Ascending aorta (tissue), 2 donors: ENCODE measurements around the gene CIRBP. TPM values are rescaled to one million over a fixed set of nuclear protein-coding genes. Genes with fewer than 3 reads are reported as not detected.

Source experiments
- DNase-seq, 2 donors: peaks; one replicate each; pipeline ENCODE4 v3.0.0-alpha.2; 2019; ENCODE audit warnings: low spot score in 2 of 2
- H3K27ac ChIP-seq, 2 donors: fragments of 200-600 bp; sonication (generic); one replicate each; pipeline ENCODE4 v1.5.1; 2016 to 2017; ENCODE audit warnings: mild to moderate bottlenecking in 1 of 2
- H3K27me3 ChIP-seq: fragments of 200-600 bp; sonication (generic); one replicate; pipeline ENCODE4 v1.5.1; 2017
- H3K36me3 ChIP-seq, 2 donors: fragments of 200-600 bp; sonication (generic); one replicate each; pipeline ENCODE4 v1.5.1; 2016
- H3K4me1 ChIP-seq, 2 donors: fragments of 200-600 bp; sonication (generic); one replicate each; pipeline ENCODE4 v1.5.1; 2016 to 2017; ENCODE audit warnings: mild to moderate bottlenecking in 1 of 2
- H3K4me3 ChIP-seq, 2 donors: fragments of 200-600 bp; sonication (generic); one replicate each; pipeline ENCODE4 v1.5.1; 2016 to 2017; ENCODE audit warnings: mild to moderate bottlenecking in 1 of 2
- H3K9me3 ChIP-seq, 2 donors: fragments of 200-600 bp; sonication (generic); one replicate each; pipeline ENCODE4 v1.5.1; 2016
- intact Hi-C: fragments of 100-400 bp; cut with DNase I; formaldehyde crosslinking; loops from one replicate; pipeline ENCODE4 v1.15.1; 2023
- total RNA-seq: library from RNA; depleted of rRNA; stranded (reverse); fragments of >200 nt; gene quantifications from one replicate; pipeline ENCODE4 v1.1.0, GENCODE V29; 2016
- TF ChIP-seq, protein P1 (sequence below), 3 experiments: fragments of 200-600 bp in 2 of 3; fragments of 450-650 bp in 1 of 3; sonication (generic) in 2 of 3; IDR thresholded peaks; one replicate each; pipeline ENCODE4 v1.5.1; 2016 to 2019; ENCODE audit warnings: antibody characterized with exemption in 3 of 3, mild to moderate bottlenecking in 1 of 3, moderate library complexity in 1 of 3

The CIRBP gene
- total RNA-seq, 1 donor from 2014 or later = 442 TPM

DNA sequence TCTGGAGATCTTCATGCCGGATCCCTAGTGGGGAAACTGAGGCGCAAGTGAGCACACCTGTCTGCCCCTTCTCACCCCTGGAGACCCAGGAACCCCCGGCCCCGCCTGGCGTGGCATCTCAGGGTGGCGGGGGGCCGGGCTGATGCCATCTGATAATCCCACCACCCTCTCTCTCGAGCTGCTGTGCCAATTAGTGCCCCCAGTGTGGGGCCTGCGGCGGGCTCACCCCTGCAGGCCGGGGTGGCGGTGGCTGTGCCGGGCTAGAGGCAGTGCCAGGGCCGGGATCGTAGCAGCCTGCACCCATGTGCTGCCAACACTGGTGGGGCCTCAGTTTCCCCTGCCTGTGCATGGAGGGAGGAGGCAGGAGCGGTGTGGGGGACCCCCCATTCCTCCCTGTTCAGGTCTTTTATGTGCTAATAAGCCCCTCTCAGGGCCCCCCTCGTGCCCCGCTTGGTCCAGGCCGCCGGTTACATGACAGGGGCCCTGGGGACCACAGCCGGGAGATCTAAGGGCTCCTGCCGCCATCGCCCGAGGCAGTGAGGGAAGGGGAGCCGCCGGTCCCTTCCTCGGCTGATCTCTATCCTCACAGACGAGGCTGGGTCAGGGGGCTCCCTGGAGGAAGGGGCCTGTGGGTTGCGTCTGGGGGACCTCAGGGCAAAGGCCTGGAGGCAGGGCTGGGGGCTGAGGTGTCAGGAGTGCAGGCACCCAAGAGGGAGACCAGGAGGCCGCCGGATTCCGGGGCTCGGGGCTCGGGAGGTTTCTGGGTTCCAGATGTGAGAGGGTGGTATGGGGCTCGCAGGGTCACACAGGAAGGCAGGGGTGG lies 24.9 kb downstream of the CIRBP start:
- H3K36me3 ChIP-seq = no peaks in the 10 kb centered on the region
- no peaks in the 10 kb centered on the region for H3K9me3 ChIP-seq
- peaks cover 3% of the 10 kb centered on the region in 2 donors for H3K4me1 ChIP-seq
- TF ChIP-seq, protein P1, sequence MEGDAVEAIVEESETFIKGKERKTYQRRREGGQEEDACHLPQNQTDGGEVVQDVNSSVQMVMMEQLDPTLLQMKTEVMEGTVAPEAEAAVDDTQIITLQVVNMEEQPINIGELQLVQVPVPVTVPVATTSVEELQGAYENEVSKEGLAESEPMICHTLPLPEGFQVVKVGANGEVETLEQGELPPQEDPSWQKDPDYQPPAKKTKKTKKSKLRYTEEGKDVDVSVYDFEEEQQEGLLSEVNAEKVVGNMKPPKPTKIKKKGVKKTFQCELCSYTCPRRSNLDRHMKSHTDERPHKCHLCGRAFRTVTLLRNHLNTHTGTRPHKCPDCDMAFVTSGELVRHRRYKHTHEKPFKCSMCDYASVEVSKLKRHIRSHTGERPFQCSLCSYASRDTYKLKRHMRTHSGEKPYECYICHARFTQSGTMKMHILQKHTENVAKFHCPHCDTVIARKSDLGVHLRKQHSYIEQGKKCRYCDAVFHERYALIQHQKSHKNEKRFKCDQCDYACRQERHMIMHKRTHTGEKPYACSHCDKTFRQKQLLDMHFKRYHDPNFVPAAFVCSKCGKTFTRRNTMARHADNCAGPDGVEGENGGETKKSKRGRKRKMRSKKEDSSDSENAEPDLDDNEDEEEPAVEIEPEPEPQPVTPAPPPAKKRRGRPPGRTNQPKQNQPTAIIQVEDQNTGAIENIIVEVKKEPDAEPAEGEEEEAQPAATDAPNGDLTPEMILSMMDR (IDR thresholded peaks at IDR 0.05) = no peak
- intact Hi-C loops = no loop called here
- peaks cover 18% of the 10 kb centered on the region for H3K27me3 ChIP-seq
- no peak for DNase-seq
- no peak overlapping the region for H3K4me3 ChIP-seq
- no peak overlapping the region for H3K27ac ChIP-seq

DNA sequence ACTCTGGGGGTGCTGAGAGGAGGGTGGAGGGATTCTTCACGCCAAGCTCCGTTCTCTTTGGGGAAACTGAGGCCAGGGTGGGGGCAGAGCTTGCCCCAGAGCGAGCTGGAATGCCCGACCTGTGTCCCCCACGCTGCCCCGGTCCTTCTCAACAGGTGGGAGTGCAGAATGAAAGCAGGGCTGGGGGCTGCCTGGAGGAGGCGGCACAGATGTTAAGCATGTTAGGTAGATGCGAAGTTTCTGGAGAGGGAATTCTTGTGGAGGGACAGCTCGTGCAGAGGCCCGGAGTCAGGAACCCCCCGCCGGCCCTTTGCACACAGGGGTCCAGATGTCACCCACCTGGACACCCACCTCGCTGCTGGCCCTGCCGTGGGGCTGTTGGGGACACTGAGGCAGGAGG lies 25.6 kb downstream of the CIRBP start:
- TF ChIP-seq, protein P1 (IDR thresholded peaks at IDR 0.05) = no peak
- Histone ChIP-seq H3K27ac (no peak overlapping the region), H3K4me3 (no peak overlapping the region), H3K27me3 (peaks cover 18% of the 10 kb centered on the region), H3K36me3 (no peaks in the 10 kb centered on the region), H3K9me3 (no peaks in the 10 kb centered on the region), H3K4me1 (peaks cover 3% of the 10 kb centered on the region in 2 donors)
- DNase-seq = no peak
- intact Hi-C loops = no loop called here

DNA sequence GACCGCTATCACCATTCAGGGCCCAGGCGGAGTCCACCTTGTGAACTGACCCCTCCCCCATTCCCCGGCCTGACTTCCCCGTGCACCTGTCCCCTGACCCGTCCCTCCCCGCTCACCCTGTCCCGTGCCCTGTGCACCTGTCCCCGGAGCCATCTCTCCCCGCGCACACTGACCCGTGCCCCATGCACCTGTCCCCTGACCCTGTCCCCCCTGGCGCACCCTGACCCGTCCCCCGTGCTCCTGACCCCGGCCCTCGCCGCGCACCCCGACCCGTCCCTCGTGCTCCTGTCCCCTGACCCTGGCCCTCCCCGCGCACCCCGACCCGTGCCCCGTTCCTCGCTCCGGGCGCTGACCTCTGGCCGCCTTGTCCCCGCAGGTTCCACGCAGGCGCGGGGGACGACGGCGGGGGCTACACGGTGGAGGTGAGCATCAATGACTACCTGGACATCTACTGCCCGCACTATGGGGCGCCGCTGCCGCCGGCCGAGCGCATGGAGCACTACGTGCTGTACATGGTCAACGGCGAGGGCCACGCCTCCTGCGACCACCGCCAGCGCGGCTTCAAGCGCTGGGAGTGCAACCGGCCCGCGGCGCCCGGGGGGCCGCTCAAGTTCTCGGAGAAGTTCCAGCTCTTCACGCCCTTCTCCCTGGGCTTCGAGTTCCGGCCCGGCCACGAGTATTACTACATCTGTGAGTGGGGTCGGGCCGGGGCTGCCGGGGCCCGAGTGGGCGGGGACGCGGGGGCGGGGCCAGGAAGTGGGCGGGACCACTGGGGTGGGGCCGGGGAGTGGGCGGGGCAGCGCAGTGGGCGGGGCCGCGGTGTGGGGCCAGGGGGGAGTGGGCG lies 26.3 kb downstream of the CIRBP start:
- no peak for DNase-seq
- H3K27me3 ChIP-seq = peaks cover 18% of the 10 kb centered on the region
- H3K36me3 ChIP-seq = no peaks in the 10 kb centered on the region
- intact Hi-C loops = no loop called here
- no peak overlapping the region for H3K27ac ChIP-seq
- peaks cover 3% of the 10 kb centered on the region in 2 donors for H3K4me1 ChIP-seq
- no peak overlapping the region for H3K4me3 ChIP-seq
- no peaks in the 10 kb centered on the region for H3K9me3 ChIP-seq
- TF ChIP-seq, protein P1 (IDR thresholded peaks at IDR 0.05) = no peak

DNA sequence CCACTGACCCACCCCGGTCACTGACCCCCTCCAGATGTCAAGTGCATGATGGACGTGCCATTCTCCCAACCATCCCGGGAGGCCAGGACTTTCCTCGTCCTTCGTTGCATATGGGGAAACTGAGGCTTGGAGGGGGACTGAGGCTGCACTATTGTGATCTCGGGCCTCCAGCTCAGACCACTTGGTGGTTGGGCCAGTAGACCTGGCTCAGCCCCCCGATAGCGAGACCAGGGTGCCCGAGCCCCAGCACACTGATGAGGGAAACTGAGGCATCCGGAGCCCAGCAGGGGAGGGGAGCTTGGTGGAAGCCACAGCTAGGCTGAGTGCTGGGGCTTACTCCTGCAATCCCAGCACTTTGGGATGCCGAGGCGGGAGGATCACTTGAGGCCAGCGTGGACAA lies 26.9 kb downstream of the CIRBP start:
- Histone ChIP-seq H3K27ac (no peak overlapping the region), H3K9me3 (no peaks in the 10 kb centered on the region), H3K4me1 (peaks cover 3% of the 10 kb centered on the region in 2 donors), H3K4me3 (no peak overlapping the region), H3K36me3 (no peaks in the 10 kb centered on the region), H3K27me3 (peaks cover 18% of the 10 kb centered on the region)
- no peak for DNase-seq
- TF ChIP-seq, protein P1 (IDR thresholded peaks at IDR 0.05) = no peak
- intact Hi-C loops = no loop called here

DNA sequence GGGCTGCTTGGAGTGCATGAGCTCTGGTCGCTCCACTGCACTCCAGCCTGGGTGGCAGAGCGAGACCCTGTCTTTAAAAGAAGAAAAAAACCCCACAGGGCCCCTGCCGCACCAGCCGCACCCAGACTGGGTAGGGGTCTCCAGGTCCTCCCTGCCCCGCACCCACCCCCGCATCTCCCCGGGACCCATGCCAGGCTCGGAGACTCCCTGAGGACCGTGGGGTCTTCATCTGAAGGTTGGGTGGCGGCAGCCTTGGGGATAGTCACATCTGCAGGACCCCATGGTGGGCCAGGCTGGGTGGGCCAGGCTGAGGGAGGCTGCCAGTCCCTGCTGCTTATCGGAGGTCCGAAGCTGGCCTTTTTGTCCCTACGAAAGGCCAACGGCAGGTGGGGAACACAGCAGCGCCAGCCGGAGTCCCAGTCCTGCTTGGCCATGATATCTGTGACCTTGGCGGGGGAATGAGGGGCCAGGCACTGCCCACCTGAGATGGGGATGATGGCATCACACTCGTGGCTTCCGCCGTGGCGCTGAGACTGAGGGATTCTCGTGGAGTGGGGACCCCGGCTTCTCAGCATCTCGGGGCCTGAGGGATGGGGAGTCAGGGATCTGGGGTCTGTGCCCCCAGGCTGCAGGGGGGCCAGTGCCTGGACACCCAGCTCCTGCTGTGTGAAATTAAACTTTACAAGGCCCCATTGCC lies 27.6 kb downstream of the CIRBP start:
- Histone ChIP-seq H3K4me1 (peaks cover 3% of the 10 kb centered on the region in 2 donors), H3K27ac (no peak overlapping the region), H3K36me3 (no peaks in the 10 kb centered on the region), H3K27me3 (peaks cover 18% of the 10 kb centered on the region), H3K9me3 (no peaks in the 10 kb centered on the region), H3K4me3 (no peak overlapping the region)
- no peak for DNase-seq
- TF ChIP-seq, protein P1 (IDR thresholded peaks at IDR 0.05) = no peak
- intact Hi-C loops = no loop called here
